Stimulated activated CD8-positive, alpha-beta memory T cell treated with anti-CD3 and anti-CD28 coated beads, Interleukin-7, amount 100 ng/mL, for 1 hour (primary cell): ENCODE results near the gene LY6G6C.

ENCODE experiments used
- DNase-seq, 2 donors: peaks; one replicate each; pipeline ENCODE4 v3.0.0-alpha.2; 2020; ENCODE audit warnings: low read depth in 2 of 2

Gene LY6G6C

GRCh38 chr6:31706599-31706998 is 14.9 kb downstream of the LY6G6C start, which contains the start of gene LY6G6F:
TSS of gene LY6G6F (plus strand) at chr6:31706866. CDS start at chr6:31706907, 41 bp downstream.
- DNase-seq, result no peak

GRCh38 chr6:31705931-31706330 is 15.6 kb downstream of the LY6G6C start:
- no peak for DNase-seq

GRCh38 chr6:31702819-31703716 is 18.5 kb downstream of the LY6G6C start, which contains the start of gene ABHD16A:
TSS of gene ABHD16A (minus strand) at chr6:31703324. CDS start at chr6:31703281, 43 bp downstream.
- DNase-seq, result peak; percentile 93

- no peak for DNase-seq
Measured at GRCh38 chr6:31702405-31702818, 19.1 kb downstream of the LY6G6C start.

GRCh38 chr6:31701666-31702404 is 19.7 kb downstream of the LY6G6C start:
- DNase-seq, result no peak

GRCh38 chr6:31700740-31701401 is 20.7 kb downstream of the LY6G6C start:
- no peak for DNase-seq

- no peak for DNase-seq
Measured at GRCh38 chr6:31697555-31697954, 24.0 kb downstream of the LY6G6C start.

GRCh38 chr6:31693535-31693934 is 28.0 kb downstream of the LY6G6C start:
- no peak for DNase-seq

- no peak for DNase-seq
Measured at GRCh38 chr6:31692886-31693285, 28.7 kb downstream of the LY6G6C start.

GRCh38 chr6:31692353-31692752 is 29.2 kb downstream of the LY6G6C start:
- no peak for DNase-seq

GRCh38 chr6:31691564-31692108 is 29.9 kb downstream of the LY6G6C start:
- DNase-seq, result no peak

GRCh38 chr6:31691078-31691463 is 30.5 kb downstream of the LY6G6C start:
- no peak for DNase-seq

- DNase-seq, result no peak
Measured at GRCh38 chr6:31690231-31691077, 31.1 kb downstream of the LY6G6C start.

- no peak for DNase-seq
Measured at GRCh38 chr6:31689249-31690110, 32.1 kb downstream of the LY6G6C start.

GRCh38 chr6:31687860-31688693 is 33.5 kb downstream of the LY6G6C start:
- DNase-seq, result no peak

GRCh38 chr6:31687321-31687720 is 34.2 kb downstream of the LY6G6C start:
- no peak for DNase-seq

GRCh38 chr6:31686483-31686882 is 35.1 kb downstream of the LY6G6C start:
- DNase-seq, result no peak

GRCh38 chr6:31683591-31683990 is 38.0 kb downstream of the LY6G6C start:
- no peak for DNase-seq

- no peak for DNase-seq
Measured at GRCh38 chr6:31681135-31681671, 40.3 kb downstream of the LY6G6C start.
